Endothelial cell of umbilical vein (primary cell): ENCODE data around the gene TLN1.

Experiments
- FOS ChIP-seq: IDR thresholded peaks from 2 replicates; pipeline ENCODE4 v1.6.1; 2011; ENCODE audit warnings: mild to moderate bottlenecking, low read length, moderate library complexity, borderline replicate concordance; ENCODE audit not compliant: insufficient read depth
- JUN ChIP-seq: IDR thresholded peaks from 2 replicates; pipeline ENCODE4 v1.6.1; 2011; ENCODE audit warnings: borderline replicate concordance, low read depth; ENCODE audit not compliant: insufficient read length, insufficient read depth
- POLR2A ChIP-seq: IDR thresholded peaks from 2 replicates; pipeline ENCODE4 v1.6.1; 2012; ENCODE audit warnings: low read depth, mild to moderate bottlenecking, control low read depth, low read length
- POLR2AphosphoS5 ChIP-seq: IDR thresholded peaks from 2 replicates; pipeline ENCODE4 v1.6.1; 2012; ENCODE audit warnings: low read depth, mild to moderate bottlenecking, control low read depth, low read length, moderate library complexity; ENCODE audit not compliant: insufficient read depth
- TF ChIP-seq, protein P1 (sequence below), 2 donors: IDR thresholded peaks; 1 replicate in 1 of 2; 2 replicates in 1 of 2; pipeline ENCODE4 v1.5.1; 2011; ENCODE audit warnings: low read length in 2 of 2, mild to moderate bottlenecking in 2 of 2, moderate library complexity in 2 of 2, control low read depth in 1 of 2, inconsistent platforms in 1 of 2, low read depth in 1 of 2; ENCODE audit not compliant: insufficient read depth in 1 of 2; ENCODE audit errors: extremely low read depth in 1 of 2

DNA sequence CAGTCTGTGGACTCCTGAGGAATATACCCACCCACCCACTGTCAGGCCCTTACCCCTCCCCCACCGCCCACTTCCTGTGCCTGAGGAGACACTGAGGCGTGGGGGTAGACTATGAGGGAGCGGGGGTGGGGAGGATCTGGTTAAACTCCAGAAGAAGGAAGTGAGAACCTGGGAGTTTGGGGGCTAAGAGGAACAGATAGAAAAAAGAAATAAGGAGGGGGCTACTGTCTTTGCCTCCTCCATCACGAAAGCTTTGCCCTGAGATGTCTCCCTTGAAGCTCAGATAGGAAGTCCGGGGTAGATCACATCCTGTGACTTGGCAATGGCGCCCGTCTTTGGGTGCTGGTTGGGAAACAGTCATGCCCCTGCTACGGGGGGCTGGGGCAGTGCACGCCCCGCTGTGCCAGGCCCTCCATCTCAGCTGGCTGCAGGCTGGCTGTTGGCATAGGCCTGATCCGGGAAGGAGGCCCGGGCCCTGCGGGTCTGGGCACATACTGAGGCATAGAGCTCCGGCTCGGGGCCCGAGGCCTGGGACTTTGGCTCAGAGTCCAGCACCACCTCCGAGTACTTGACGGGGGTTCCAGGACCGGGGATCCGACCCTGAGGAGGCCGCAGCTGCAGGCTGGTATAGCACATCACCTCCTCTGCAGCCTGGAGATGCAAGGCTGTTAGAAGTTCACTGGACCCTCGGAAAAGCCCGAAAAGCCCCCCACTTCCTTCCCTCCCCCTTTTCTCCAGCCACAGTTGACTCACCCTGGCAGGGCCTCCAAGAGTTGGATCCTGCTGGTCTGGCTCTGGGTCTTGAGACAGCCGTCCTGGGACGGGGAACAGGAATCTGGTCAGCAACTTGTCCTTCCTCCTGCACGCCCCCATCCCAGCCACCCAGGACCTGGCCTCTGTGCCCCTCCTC lies 82.3 kb downstream of the TLN1 start:
- TF ChIP-seq, protein P1, sequence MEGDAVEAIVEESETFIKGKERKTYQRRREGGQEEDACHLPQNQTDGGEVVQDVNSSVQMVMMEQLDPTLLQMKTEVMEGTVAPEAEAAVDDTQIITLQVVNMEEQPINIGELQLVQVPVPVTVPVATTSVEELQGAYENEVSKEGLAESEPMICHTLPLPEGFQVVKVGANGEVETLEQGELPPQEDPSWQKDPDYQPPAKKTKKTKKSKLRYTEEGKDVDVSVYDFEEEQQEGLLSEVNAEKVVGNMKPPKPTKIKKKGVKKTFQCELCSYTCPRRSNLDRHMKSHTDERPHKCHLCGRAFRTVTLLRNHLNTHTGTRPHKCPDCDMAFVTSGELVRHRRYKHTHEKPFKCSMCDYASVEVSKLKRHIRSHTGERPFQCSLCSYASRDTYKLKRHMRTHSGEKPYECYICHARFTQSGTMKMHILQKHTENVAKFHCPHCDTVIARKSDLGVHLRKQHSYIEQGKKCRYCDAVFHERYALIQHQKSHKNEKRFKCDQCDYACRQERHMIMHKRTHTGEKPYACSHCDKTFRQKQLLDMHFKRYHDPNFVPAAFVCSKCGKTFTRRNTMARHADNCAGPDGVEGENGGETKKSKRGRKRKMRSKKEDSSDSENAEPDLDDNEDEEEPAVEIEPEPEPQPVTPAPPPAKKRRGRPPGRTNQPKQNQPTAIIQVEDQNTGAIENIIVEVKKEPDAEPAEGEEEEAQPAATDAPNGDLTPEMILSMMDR (IDR thresholded peaks at IDR 0.05; ENCODE audit: extremely low read depth in 1 of 2, insufficient read depth in 1 of 2, low read depth in 1 of 2, low read length in 2 of 2), result no peak
- TF ChIP-seq POLR2A (no peak), POLR2AphosphoS5 (no peak), FOS (no peak), JUN (no peak)
